Stimulated activated CD4-positive, alpha-beta T cell treated with anti-CD3 and anti-CD28 coated beads, TNF-alpha, amount 100 ng/mL, for 4 hours (primary cell): Measurements from ENCODE around the gene STMND1.

ENCODE experiments used
- DNase-seq, 3 experiments: peaks; one replicate each; pipeline ENCODE4 v3.0.0-alpha.2; 2020; ENCODE audit warnings: low read depth in 3 of 3

Gene STMND1

GRCh38 chr6:17098538-17098937 lies 3.3 kb upstream of the STMND1 start:
- no peak for DNase-seq

- DNase-seq: no peak
Measured at GRCh38 chr6:17099401-17100059, 2.3 kb upstream of the STMND1 start.

- no peak for DNase-seq
Measured at GRCh38 chr6:17100806-17101205, 1.0 kb upstream of the STMND1 start.

- DNase-seq: no peak
Measured at GRCh38 chr6:17102258-17102870, 514 bp downstream of the STMND1 start.

- DNase-seq: no peak
Measured at GRCh38 chr6:17103715-17104114, 1.9 kb downstream of the STMND1 start.

GRCh38 chr6:17107863-17108262 lies 6.0 kb downstream of the STMND1 start:
- DNase-seq: no peak

GRCh38 chr6:17115251-17116116 lies 13.6 kb downstream of the STMND1 start:
- DNase-seq: no peak

GRCh38 chr6:17116117-17116440 lies 14.2 kb downstream of the STMND1 start:
- no peak for DNase-seq

GRCh38 chr6:17120019-17120418 lies 18.2 kb downstream of the STMND1 start:
- DNase-seq: no peak

GRCh38 chr6:17125407-17125806 lies 23.6 kb downstream of the STMND1 start:
- no peak for DNase-seq

- no peak for DNase-seq
Measured at GRCh38 chr6:17130786-17131185, 28.9 kb downstream of the STMND1 start.

- DNase-seq: no peak
Measured at GRCh38 chr6:17132967-17133366, 31.1 kb downstream of the STMND1 start.

- DNase-seq: no peak
Measured at GRCh38 chr6:17138033-17138432, 36.2 kb downstream of the STMND1 start.

- no peak for DNase-seq
Measured at GRCh38 chr6:17144016-17144415, 42.2 kb downstream of the STMND1 start.

GRCh38 chr6:17149571-17149970 lies 47.7 kb downstream of the STMND1 start:
- no peak for DNase-seq

- DNase-seq: no peak
Measured at GRCh38 chr6:17150096-17150495, 48.2 kb downstream of the STMND1 start.

- no peak for DNase-seq
Measured at GRCh38 chr6:17151888-17152287, 50.0 kb downstream of the STMND1 start.

- DNase-seq: no peak
Measured at GRCh38 chr6:17152703-17153102, 50.9 kb downstream of the STMND1 start.

- DNase-seq: peak; percentile 19 to 35 (median 20)
Measured at GRCh38 chr6:17156112-17156921, 54.5 kb downstream of the STMND1 start.

- no peak for DNase-seq
Measured at GRCh38 chr6:17156966-17157365, 55.1 kb downstream of the STMND1 start.

- no peak for DNase-seq
Measured at GRCh38 chr6:17157617-17158016, 55.8 kb downstream of the STMND1 start.

- DNase-seq: no peak
Measured at GRCh38 chr6:17159240-17159639, 57.4 kb downstream of the STMND1 start.
